RPMI8226 (cell line): ENCODE results near the gene SKIC2.

Source experiments
- DNase-seq: peaks from one replicate; pipeline ENCODE4 v3.0.0-alpha.2; 2015

SKIC2 gene

DNA sequence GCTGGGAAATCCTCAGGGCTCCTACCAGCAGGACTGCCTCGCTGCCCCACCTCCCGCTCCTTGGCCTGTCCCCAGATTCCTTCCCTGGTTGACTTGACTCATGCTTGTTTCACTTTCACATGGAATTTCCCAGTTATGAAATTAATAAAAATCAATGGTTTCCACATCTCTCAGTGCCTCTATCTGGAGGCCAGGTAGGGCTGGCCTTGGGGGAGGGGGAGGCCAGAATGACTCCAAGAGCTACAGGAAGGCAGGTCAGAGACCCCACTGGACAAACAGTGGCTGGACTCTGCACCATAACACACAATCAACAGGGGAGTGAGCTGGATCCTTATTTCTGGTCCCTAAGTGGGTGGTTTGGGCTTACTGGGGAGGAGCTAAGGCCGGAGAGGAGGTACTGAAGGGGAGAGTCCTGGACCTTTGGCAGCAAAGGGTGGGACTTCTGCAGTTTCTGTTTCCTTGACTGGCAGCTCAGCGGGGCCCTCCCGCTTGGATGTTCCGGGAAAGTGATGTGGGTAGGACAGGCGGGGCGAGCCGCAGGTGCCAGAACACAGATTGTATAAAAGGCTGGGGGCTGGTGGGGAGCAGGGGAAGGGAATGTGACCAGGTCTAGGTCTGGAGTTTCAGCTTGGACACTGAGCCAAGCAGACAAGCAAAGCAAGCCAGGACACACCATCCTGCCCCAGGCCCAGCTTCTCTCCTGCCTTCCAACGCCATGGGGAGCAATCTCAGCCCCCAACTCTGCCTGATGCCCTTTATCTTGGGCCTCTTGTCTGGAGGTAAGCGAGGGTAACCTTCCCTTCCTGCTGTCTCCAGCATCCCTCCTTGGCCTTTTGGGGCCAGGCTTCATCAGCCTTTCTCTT is 13.2 kb upstream of the SKIC2 start, which contains the start of gene CFB:
Gene CFB, plus strand, starts transcription at position 589 of the 863 bp plus-strand sequence. Its CDS starts 127 bp downstream, at position 716.
- DNase-seq = peak; percentile 15

- DNase-seq = no peak
These were observed 12.5 kb upstream of the SKIC2 start for GRCh38 chr6:31946370-31946885.

DNA sequence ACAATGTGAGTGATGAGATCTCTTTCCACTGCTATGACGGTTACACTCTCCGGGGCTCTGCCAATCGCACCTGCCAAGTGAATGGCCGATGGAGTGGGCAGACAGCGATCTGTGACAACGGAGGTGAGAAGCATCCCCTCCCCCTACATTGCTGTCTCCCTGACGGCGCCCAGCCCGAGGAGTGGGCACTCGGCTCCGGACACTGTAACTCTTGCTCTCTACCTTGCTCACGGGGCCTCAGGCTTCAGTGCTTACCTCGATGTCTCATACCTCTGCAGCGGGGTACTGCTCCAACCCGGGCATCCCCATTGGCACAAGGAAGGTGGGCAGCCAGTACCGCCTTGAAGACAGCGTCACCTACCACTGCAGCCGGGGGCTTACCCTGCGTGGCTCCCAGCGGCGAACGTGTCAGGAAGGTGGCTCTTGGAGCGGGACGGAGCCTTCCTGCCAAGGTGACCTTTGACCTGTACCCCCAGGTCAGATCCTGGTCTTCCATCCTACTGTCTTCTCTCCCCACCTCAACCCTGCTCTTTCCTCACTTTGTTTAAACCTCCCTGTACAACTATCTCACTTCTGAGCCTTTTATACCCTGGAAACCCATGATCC is 11.8 kb upstream of the SKIC2 start:
- DNase-seq = no peak

DNA sequence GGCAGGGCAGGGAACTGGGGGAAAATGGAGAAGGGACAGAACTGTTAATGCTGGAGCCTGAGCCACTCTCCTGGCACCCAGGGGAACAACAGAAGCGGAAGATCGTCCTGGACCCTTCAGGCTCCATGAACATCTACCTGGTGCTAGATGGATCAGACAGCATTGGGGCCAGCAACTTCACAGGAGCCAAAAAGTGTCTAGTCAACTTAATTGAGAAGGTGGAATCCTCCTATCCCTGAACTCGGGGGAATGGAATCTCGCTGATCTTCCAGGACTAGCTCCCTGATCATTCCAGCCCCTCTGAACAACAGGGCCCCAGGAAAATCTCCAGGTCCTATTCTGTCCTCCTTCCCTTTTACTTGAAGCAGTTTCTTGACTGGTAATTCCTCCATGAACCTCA is 11.1 kb upstream of the SKIC2 start:
- DNase-seq = no peak

- DNase-seq = no peak
These were observed 10.7 kb upstream of the SKIC2 start for GRCh38 chr6:31948306-31948705.

DNA sequence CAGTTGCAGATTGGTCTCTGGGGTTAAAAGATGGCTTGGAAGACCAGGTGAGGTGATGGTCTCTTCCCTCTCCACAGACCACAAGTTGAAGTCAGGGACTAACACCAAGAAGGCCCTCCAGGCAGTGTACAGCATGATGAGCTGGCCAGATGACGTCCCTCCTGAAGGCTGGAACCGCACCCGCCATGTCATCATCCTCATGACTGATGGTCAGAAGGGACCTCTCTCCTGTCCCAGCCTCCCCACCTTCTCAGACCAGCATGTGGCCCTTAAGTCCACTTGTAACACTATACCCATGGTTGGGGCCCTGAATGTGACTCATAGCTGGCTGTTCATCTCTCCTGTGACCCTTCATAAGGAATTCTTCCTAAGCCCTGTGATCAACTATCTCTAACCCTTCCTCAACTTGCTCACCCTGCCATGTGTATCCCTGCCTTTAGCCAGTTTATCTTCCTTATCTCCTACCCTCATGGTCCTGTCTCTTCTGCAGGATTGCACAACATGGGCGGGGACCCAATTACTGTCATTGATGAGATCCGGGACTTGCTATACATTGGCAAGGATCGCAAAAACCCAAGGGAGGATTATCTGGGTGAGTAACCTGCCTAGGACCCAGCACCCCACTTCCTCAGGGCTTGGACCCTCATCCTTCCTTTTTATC is 10.1 kb upstream of the SKIC2 start:
- DNase-seq = no peak

DNA sequence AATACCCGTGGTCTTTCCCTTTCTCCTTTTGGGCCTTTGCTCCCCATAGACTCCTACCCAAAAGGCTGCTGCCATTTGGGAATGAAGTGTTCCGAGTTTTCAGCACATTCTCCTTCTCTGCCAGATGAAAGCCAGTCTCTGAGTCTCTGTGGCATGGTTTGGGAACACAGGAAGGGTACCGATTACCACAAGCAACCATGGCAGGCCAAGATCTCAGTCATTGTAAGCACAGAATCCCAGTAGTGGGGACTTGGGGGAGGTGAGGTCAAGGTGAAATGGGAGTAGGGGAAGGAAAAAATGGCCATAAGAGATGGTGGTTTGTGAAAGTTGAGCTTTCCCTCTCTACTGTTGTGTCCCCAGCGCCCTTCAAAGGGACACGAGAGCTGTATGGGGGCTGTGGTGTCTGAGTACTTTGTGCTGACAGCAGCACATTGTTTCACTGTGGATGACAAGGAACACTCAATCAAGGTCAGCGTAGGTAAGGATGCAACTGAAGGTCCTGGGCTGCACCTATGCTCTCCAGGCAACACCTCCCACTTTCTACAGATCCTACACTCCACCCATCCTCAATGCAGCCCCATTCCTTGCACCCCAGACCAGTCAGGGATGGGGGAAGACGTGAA is 8.9 kb upstream of the SKIC2 start:
- DNase-seq = no peak

DNA sequence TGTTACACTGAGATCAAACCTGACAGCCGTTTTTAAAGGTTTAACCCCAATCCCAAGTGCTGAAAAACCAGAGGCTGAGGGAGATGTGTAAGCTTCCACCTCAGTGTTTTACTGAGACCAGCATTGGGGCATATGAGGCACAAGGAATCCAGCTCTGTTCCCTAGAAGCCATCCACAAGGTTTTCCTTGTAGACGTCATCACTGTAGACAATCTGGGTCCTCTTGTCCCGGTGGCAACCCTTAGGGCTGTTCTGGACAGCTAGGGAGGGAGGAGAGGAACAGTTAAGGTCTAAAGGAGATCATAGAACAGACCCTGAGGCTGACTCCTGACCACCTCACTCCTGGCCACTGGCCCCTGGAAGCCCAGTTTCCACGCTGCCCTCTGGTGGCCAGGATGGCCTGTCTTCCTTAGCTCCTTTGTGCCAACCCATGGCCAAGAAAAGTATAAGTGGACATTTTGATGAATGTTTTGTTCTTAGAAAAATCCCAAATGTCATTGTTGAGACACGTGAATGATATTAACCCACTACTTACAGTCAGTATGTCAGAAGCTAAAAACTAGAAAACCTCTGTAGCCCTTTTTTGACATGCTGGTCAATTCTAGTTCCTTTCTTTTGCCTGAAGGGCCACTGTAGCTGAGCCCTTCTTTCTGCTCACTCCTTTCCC is 6.7 kb upstream of the SKIC2 start:
- peak; percentile 38 for DNase-seq

- no peak for DNase-seq
These were observed 6.1 kb upstream of the SKIC2 start for GRCh38 chr6:31952890-31953289.

- DNase-seq = no peak
These were observed 4.5 kb upstream of the SKIC2 start for GRCh38 chr6:31954511-31954910.

- DNase-seq = no peak
These were observed 2.2 kb upstream of the SKIC2 start for GRCh38 chr6:31956796-31957195.

DNA sequence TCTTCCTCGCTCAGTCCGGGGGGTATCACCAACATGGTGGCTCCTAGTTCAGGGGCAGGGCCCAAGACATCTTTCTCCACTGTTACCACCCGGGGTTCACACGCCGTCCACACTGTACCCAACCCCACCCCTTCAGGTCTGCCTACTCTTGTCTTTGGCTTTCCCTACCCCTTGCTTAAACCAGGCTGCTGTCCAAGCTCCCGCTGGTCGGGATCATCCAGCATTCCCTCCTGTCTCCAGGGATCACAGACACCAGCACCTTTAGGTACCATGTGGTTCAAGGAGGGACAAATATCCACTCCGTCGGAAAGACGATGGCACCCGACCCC is 599 bp upstream of the SKIC2 start:
- no peak for DNase-seq

DNA sequence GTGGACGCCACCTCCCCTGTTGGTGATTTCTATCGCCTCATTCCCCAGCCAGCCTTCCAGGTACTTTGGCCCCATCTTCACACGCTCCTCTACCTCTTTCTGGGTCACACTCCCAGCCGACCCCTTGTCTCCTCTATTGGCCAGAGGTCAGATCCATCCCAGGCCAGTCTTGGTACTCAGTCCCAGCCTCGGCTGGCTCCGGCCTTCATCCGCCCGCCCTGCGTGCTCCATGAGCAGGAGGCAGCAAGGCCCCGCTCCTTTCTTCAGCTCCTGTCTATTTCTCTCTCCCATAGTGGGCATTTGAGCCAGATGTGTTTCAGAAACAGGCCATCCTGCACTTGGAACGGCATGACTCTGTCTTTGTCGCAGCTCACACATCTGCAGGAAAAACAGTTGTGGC is 2.6 kb downstream of the SKIC2 start:
- DNase-seq = no peak

GRCh38 chr6:31963921-31964320 is 4.9 kb downstream of the SKIC2 start:
- no peak for DNase-seq

GRCh38 chr6:31965700-31966099 is 6.7 kb downstream of the SKIC2 start:
- no peak for DNase-seq

- DNase-seq = no peak
These were observed 7.5 kb downstream of the SKIC2 start for GRCh38 chr6:31966506-31966905.

GRCh38 chr6:31966997-31967925 is 8.3 kb downstream of the SKIC2 start:
- no peak for DNase-seq

DNA sequence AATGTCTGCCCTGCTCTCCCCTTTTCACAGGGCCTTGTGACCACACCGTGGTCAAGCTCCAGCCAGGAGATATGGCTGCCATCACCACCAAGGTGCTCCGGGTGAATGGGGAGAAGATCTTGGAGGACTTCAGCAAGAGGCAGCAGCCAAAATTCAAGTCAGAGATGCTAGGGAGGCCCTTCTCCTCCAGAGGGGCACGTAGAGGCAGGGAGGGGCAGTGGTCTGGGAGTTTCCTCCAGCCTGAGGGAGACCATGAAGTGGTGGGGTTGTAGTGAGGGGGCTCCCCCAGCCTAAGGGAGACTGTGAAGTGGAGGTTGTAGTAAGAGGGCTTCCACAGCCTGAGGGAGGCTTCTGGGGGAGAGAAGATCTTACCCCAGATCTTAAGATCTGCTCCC is 8.9 kb downstream of the SKIC2 start:
- no peak for DNase-seq

DNA sequence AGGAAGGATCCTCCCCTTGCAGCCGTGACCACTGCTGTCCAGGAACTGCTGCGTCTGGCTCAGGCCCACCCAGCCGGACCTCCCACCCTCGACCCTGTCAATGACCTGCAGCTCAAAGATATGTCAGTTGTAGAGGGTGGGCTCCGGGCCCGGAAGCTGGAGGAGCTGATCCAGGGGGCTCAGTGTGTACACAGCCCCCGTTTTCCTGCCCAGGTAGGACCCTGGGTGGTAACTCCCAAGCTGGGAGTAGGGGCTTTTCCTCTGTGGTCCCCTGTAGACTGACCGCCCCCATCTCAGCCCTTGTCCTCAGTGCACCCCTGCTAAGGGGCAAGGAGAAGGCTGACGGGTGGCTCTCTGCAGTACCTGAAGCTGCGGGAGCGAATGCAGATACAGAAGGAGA is 9.4 kb downstream of the SKIC2 start:
- no peak for DNase-seq

GRCh38 chr6:31968791-31969711 is 10.1 kb downstream of the SKIC2 start:
- DNase-seq = no peak
